Prostate gland (tissue), 2 donors: ENCODE measurements around the gene GPX3. TPM values are rescaled to one million over a fixed set of nuclear protein-coding genes. Genes with fewer than 3 reads are reported as not detected.

Source experiments
- DNase-seq: peaks from one replicate; pipeline ENCODE4 v3.0.0-alpha.2; 2019; ENCODE audit warnings: low spot score
- H3K27ac ChIP-seq, 2 donors: fragments of 200-600 bp; sonication (generic); 2 replicates each; pipeline ENCODE4 v1.5.1; 2017 to 2019
- H3K27me3 ChIP-seq: fragments of 200-600 bp; sonication (generic); replicated peaks from 2 replicates; pipeline ENCODE4 v1.5.1; 2019; ENCODE audit not compliant: insufficient read depth
- H3K36me3 ChIP-seq, 2 donors: fragments of 200-600 bp; sonication (generic); 1 replicate in 1 of 2; 2 replicates in 1 of 2; pipeline versions ENCODE4 v1.5.1 to v1.8.1; 2017 to 2019
- H3K4me1 ChIP-seq: fragments of 200-600 bp; sonication (generic); replicated peaks from 2 replicates; pipeline ENCODE4 v1.5.1; 2019
- H3K4me3 ChIP-seq, 2 donors: fragments of 200-600 bp; sonication (generic); 2 replicates each; pipeline ENCODE4 v1.5.1; 2017 to 2019
- H3K9me3 ChIP-seq: fragments of 200-600 bp; sonication (generic); 2 replicates; pipeline ENCODE4 v1.5.1; 2017
- CTCF ChIP-seq, 4 experiments: fragments of 200-600 bp in 2 of 4; fragments of 450-650 bp in 2 of 4; sonication (generic) in 2 of 4; IDR thresholded peaks; 1 replicate in 3 of 4; 2 replicates in 1 of 4; pipeline ENCODE4 v1.5.1; 2016 to 2019; ENCODE audit warnings: antibody characterized with exemption in 4 of 4, mild to moderate bottlenecking in 2 of 4, moderate library complexity in 2 of 4
- POLR2A ChIP-seq: fragments of 450-650 bp; IDR thresholded peaks from one replicate; pipeline ENCODE4 v1.6.1; 2016; ENCODE audit warnings: antibody characterized with exemption, mild to moderate bottlenecking
- POLR2AphosphoS5 ChIP-seq: sonication (generic); formaldehyde crosslinking; IDR thresholded peaks from one replicate; pipeline ENCODE4 v1.6.1; 2017; ENCODE audit warnings: antibody characterized with exemption
- WGBS: methylation state at CpG from one replicate; pipeline ENCODE4 v1.1.5; 2018; 5-methylcytosine and 5-hydroxymethylcytosine counted together
- intact Hi-C: fragments of 100-400 bp; cut with DNase I; formaldehyde crosslinking; loops from one replicate; pipeline ENCODE4 v1.14.2; 2022
- total RNA-seq, 2 donors: library from RNA; depleted of rRNA; stranded (reverse); fragments of >200 nt; gene quantifications; one replicate each; pipeline ENCODE4 v1.1.0, GENCODE V29; 2016

The GPX3 gene, protein sequence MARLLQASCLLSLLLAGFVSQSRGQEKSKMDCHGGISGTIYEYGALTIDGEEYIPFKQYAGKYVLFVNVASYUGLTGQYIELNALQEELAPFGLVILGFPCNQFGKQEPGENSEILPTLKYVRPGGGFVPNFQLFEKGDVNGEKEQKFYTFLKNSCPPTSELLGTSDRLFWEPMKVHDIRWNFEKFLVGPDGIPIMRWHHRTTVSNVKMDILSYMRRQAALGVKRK
- total RNA-seq, result 100 to 1,000 TPM; 195 to 270 TPM

DNA sequence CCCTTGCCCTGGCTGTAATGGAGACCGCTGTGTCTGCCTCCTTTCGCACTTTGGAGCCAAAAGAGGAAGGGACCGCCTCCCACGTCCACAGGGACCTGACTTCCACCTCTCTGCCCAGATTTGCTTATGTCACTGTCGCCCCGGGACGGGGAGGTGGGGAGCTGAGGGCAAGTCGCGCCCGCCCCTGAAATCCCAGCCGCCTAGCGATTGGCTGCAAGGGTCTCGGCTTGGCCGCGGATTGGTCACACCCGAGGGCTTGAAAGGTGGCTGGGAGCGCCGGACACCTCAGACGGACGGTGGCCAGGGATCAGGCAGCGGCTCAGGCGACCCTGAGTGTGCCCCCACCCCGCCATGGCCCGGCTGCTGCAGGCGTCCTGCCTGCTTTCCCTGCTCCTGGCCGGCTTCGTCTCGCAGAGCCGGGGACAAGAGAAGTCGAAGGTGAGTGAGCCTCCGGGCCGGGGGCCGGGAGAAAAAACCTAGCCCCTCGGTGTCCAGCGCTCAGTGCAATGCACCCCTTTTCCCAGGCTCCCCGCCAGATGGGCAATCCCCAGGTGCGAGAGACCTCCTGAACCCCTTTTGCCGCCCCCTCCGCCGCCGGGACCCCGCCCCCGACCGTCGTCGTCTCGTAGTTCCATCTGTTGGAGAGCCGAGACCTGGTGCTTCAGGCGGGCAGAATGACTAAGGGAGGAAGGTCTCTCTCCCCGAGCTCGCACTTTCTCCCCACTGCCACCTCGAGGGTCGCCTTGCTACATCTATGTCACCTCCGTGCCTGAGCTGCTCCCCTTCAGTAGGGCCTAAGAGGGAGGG, at the start of gene GPX3:
TSS of gene GPX3 (plus strand) at position 288 of the 807 bp plus-strand sequence. CDS start at position 352, 64 bp downstream.
- Histone ChIP-seq H3K27ac (peak within 1 kb of the TSS; percentile 84 to 86), H3K36me3 (no peaks in the 10 kb centered on the region), H3K4me3 (peak within 1 kb of the TSS; percentile 66 to 69), H3K9me3 (no peaks in the 10 kb centered on the region), H3K27me3 (no peaks in the 10 kb centered on the region), H3K4me1 (peaks cover 20% of the 10 kb centered on the region)
- 2% methylated on average over 37 of the region's 54 CpGs for WGBS
- peak; percentile 93 for DNase-seq
- TF ChIP-seq POLR2A (peak; percentile 89), CTCF (IDR thresholded peaks at IDR 0.05) (no peak), POLR2AphosphoS5 (peak; percentile 95)
- intact Hi-C loops, result no loop called here

DNA sequence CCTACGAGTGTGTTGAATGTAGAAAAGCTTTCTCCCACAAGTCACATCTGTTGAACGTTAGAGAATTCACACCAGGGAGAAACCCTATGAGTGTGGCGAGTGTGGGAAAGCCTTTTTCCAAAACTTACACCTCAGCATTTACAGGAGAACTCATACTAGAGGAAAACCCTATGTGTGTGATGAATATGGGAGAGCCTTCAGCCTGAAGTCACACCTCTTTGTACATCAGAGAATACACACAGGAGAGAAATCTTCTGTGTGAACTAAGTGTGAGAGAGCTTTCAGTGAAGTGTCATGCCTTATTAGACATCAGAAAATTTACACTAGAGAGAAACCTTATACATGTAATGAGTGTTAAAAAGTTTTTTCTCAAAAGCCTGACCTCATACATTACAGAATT, 41.8 kb upstream of the GPX3 start:
- intact Hi-C loops, result no loop called here
- no peak for TF ChIP-seq POLR2A
- TF ChIP-seq POLR2AphosphoS5, result no peak
- no peak for TF ChIP-seq CTCF (IDR thresholded peaks at IDR 0.05)
- H3K4me1 ChIP-seq, result no peaks in the 10 kb centered on the region
- H3K9me3 ChIP-seq, result no peaks in the 10 kb centered on the region
- no peak overlapping the region for H3K27ac ChIP-seq
- DNase-seq, result no peak
- no peaks in the 10 kb centered on the region for H3K36me3 ChIP-seq
- H3K27me3 ChIP-seq, result no peaks in the 10 kb centered on the region
- WGBS, result 82% methylated on average over 3 of the region's 3 CpGs
- no peak overlapping the region for H3K4me3 ChIP-seq

- H3K4me3 ChIP-seq, result no peak overlapping the region
- TF ChIP-seq CTCF (IDR thresholded peaks at IDR 0.05) (no peak), POLR2AphosphoS5 (peak; percentile 53), POLR2A (no peak)
- no peaks in the 10 kb centered on the region for H3K4me1 ChIP-seq
- intact Hi-C loops, result no loop called here
- H3K36me3 ChIP-seq, result no peaks in the 10 kb centered on the region
- H3K27ac ChIP-seq, result no peak overlapping the region
- H3K27me3 ChIP-seq, result no peaks in the 10 kb centered on the region
- no peaks in the 10 kb centered on the region for H3K9me3 ChIP-seq
- DNase-seq, result peak; percentile 24
- 36% methylated on average over 3 of the region's 3 CpGs for WGBS
Measured at GRCh38 chr5:150987746-150988145, 32.6 kb upstream of the GPX3 start.

- H3K27me3 ChIP-seq, result no peaks in the 10 kb centered on the region
- H3K9me3 ChIP-seq, result no peaks in the 10 kb centered on the region
- no peak overlapping the region for H3K4me3 ChIP-seq
- WGBS, result 81% methylated on average over 3 of the region's 3 CpGs
- DNase-seq, result no peak
- H3K4me1 ChIP-seq, result no peaks in the 10 kb centered on the region
- intact Hi-C loops, result no loop called here
- no peak overlapping the region for H3K27ac ChIP-seq
- no peaks in the 10 kb centered on the region for H3K36me3 ChIP-seq
- no peak for TF ChIP-seq POLR2AphosphoS5
- no peak for TF ChIP-seq POLR2A
- TF ChIP-seq CTCF (IDR thresholded peaks at IDR 0.05), result no peak
Measured at GRCh38 chr5:150989695-150990094, 30.7 kb upstream of the GPX3 start.
